ENCODE measurements around the gene MAT1A. TPM values are rescaled to one million over a fixed set of nuclear protein-coding genes. Genes with fewer than 3 reads are reported as not detected.

MAT1A gene
- total and polyA plus RNA-seq, 9 of the 15 experiments (the other 6 are each of a cell fraction or from before 2014, with no cell fraction given) = 0.03 to 0.30 (median 0.11) TPM; not detected in 2

DNA sequence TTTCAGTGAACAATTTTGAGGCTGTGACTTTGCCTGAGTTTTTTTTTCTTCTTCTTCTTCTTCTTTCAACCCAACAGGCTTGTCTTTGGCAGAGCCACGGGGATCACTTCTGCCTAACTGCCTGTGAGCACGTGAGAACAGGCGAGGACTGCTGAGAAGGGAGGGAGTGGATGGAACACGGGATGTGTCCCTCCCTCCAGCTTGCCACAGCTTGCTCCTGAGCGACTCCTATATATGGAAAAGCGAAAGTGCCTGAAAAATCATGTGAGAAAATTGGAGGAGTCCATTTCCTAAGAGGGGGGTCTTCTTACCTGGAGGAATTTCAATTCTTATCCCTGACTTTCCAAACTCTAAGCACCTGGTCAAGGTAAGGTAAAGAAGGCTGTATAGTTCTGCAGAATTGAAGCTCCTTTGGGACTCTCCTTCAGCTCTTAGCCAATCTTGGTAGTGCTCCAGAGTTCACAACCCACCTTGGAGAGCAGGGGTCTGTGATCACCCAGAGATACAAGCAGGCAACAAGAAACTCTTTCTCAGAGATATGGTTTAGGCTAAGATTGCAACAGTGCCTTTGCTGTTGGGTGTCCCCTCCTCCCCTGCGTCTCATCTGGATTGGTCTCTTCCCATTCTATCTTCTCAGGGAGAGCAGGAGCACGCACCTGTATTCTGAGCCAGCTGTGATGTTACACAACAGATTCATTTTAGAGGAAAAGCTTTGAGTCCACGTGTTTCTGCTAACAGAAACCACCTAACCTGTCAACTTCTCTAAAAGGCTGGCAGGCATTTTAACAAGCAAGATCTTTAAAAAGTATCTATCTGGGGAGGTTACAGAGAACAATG, at the start of gene MAT1A (continued):
- no peak for TF ChIP-seq ZBTB43 (CRISPR knock-in tag; IDR thresholded peaks at IDR 0.05)
- no peak for TF ChIP-seq PRPF4 (IDR thresholded peaks at IDR 0.05; ENCODE audit: insufficient read depth, low read depth, low read length, poor library complexity, severe bottlenecking)
- TF ChIP-seq ZNF354B (CRISPR knock-in tag; IDR thresholded peaks at IDR 0.05) = no peak
- peak; percentile 81 for TF ChIP-seq ZNF766 (CRISPR knock-in tag; conservative IDR thresholded peaks at IDR 0.05)
- TF ChIP-seq RNF2 (IDR thresholded peaks at IDR 0.05) = no peak
- no peak for TF ChIP-seq ZFPM2 (CRISPR knock-in tag; IDR thresholded peaks at IDR 0.05)
- TF ChIP-seq ATF7 (IDR thresholded peaks at IDR 0.05) = peak; percentile 95
- TF ChIP-seq NBN (IDR thresholded peaks at IDR 0.05; ENCODE audit: low read depth) = no peak
- TF ChIP-seq SUPT5H (IDR thresholded peaks at IDR 0.05) = no peak
- TF ChIP-seq, protein P1, sequence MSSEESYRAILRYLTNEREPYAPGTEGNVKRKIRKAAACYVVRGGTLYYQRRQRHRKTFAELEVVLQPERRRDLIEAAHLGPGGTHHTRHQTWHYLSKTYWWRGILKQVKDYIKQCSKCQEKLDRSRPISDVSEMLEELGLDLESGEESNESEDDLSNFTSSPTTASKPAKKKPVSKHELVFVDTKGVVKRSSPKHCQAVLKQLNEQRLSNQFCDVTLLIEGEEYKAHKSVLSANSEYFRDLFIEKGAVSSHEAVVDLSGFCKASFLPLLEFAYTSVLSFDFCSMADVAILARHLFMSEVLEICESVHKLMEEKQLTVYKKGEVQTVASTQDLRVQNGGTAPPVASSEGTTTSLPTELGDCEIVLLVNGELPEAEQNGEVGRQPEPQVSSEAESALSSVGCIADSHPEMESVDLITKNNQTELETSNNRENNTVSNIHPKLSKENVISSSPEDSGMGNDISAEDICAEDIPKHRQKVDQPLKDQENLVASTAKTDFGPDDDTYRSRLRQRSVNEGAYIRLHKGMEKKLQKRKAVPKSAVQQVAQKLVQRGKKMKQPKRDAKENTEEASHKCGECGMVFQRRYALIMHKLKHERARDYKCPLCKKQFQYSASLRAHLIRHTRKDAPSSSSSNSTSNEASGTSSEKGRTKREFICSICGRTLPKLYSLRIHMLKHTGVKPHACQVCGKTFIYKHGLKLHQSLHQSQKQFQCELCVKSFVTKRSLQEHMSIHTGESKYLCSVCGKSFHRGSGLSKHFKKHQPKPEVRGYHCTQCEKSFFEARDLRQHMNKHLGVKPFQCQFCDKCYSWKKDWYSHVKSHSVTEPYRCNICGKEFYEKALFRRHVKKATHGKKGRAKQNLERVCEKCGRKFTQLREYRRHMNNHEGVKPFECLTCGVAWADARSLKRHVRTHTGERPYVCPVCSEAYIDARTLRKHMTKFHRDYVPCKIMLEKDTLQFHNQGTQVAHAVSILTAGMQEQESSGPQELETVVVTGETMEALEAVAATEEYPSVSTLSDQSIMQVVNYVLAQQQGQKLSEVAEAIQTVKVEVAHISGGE (CRISPR knock-in tag; IDR thresholded peaks at IDR 0.05) = peak in 1 of 3 experiments; percentile 41; a peak in 1 of 6 replicates
- TF ChIP-seq ETV1 (tag; conservative IDR thresholded peaks at IDR 0.05; ENCODE audit: low read depth) = no peak
- TF ChIP-seq PHF21A (IDR thresholded peaks at IDR 0.05; ENCODE audit: borderline replicate concordance, low read depth) = no peak
- no peak for TF ChIP-seq ZMIZ1 (IDR thresholded peaks at IDR 0.05; ENCODE audit: low read depth in 2 of 2, low read length in 2 of 2)
- TF ChIP-seq, protein P2, sequence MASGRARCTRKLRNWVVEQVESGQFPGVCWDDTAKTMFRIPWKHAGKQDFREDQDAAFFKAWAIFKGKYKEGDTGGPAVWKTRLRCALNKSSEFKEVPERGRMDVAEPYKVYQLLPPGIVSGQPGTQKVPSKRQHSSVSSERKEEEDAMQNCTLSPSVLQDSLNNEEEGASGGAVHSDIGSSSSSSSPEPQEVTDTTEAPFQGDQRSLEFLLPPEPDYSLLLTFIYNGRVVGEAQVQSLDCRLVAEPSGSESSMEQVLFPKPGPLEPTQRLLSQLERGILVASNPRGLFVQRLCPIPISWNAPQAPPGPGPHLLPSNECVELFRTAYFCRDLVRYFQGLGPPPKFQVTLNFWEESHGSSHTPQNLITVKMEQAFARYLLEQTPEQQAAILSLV (tag; IDR thresholded peaks at IDR 0.05) = no peak

Data from K562 (cell line).